ENCODE data around the gene IP6K3.

IP6K3 gene

GRCh38 chr6:33686981-33687975 lies 59.4 kb downstream of the IP6K3 start:
- Histone ChIP-seq H3K9me3 (ENCODE audit: insufficient read depth, low read length) (no peaks in the 10 kb centered on the region), H3K27me3 (ENCODE audit: insufficient read depth, insufficient read length) (no peaks in the 10 kb centered on the region), H3K4me1 (ENCODE audit: insufficient read depth, insufficient read length) (peaks cover 8% of the 10 kb centered on the region), H3K4me3 (ENCODE audit: insufficient read length, low read depth) (no peak overlapping the region), H3K36me3 (ENCODE audit: insufficient read depth, insufficient read length, low read length) (peaks cover 33% of the 10 kb centered on the region), H3K9ac (ENCODE audit: insufficient read length, low read depth) (no peak overlapping the region)
- DNase-seq (ENCODE audit: low read depth, low spot score), result no peak
- TF ChIP-seq ZNF274 (IDR thresholded peaks at IDR 0.05; ENCODE audit: low read depth, low read length) (no peak), SUZ12 (IDR thresholded peaks at IDR 0.05; ENCODE audit: extremely low read depth, insufficient read depth, insufficient read length) (no peak), YY1 (IDR thresholded peaks at IDR 0.05; ENCODE audit: insufficient read depth, insufficient read length) (no peak)

GRCh38 chr6:33686225-33686924 lies 60.3 kb downstream of the IP6K3 start:
- Histone ChIP-seq H3K4me1 (ENCODE audit: insufficient read depth, insufficient read length) (peaks cover 2% of the 10 kb centered on the region), H3K9ac (ENCODE audit: insufficient read length, low read depth) (no peak overlapping the region), H3K4me3 (ENCODE audit: insufficient read length, low read depth) (no peak overlapping the region), H3K27me3 (ENCODE audit: insufficient read depth, insufficient read length) (no peaks in the 10 kb centered on the region), H3K9me3 (ENCODE audit: insufficient read depth, low read length) (no peaks in the 10 kb centered on the region), H3K36me3 (ENCODE audit: insufficient read depth, insufficient read length, low read length) (peaks cover 29% of the 10 kb centered on the region)
- TF ChIP-seq ZNF274 (IDR thresholded peaks at IDR 0.05; ENCODE audit: low read depth, low read length) (no peak), SUZ12 (IDR thresholded peaks at IDR 0.05; ENCODE audit: extremely low read depth, insufficient read depth, insufficient read length) (no peak), YY1 (IDR thresholded peaks at IDR 0.05; ENCODE audit: insufficient read depth, insufficient read length) (no peak)
- DNase-seq (ENCODE audit: low read depth, low spot score), result no peak

DNA sequence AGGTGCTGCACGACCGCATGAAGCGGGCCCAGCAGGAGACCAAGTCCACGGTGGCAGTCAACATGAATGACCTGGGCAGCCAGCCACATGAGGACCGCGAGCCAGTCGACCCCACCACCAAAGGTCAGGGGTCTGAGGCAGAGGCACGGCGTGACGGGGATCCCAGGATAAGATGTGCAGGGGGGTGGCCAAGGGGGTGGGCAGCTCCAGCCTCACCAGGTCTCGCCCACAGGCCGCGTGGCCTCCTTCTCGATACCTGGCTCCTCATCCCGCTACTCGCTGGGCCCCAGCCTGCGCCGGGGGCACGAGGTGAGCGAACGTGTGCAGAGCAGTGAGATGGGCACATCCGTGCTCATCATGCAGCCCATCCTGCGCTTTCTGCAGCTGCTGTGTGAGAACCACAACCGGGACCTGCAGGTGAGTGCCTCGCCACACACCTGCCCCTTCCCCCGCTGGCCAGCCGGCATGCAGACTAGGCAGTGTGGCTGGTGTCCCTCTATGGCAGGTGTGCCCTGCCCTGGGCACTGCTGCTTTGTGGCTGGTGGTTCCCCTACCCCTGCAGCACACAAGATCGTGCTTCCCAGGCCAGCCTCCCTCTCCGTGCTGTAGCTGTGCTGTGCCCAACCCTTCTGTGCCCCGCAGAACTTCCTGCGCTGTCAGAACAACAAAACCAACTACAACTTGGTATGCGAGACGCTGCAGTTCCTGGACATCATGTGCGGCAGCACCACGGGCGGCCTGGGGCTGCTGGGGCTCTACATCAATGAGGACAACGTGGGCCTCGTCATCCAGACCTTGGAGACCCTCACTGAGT lies 61.1 kb downstream of the IP6K3 start:
- TF ChIP-seq SUZ12 (IDR thresholded peaks at IDR 0.05; ENCODE audit: extremely low read depth, insufficient read depth, insufficient read length) (no peak), YY1 (IDR thresholded peaks at IDR 0.05; ENCODE audit: insufficient read depth, insufficient read length) (no peak), ZNF274 (IDR thresholded peaks at IDR 0.05; ENCODE audit: low read depth, low read length) (no peak)
- Histone ChIP-seq H3K27me3 (ENCODE audit: insufficient read depth, insufficient read length) (no peaks in the 10 kb centered on the region), H3K4me3 (ENCODE audit: insufficient read length, low read depth) (no peak overlapping the region), H3K9me3 (ENCODE audit: insufficient read depth, low read length) (no peaks in the 10 kb centered on the region), H3K36me3 (ENCODE audit: insufficient read depth, insufficient read length, low read length) (peaks cover 21% of the 10 kb centered on the region), H3K4me1 (ENCODE audit: insufficient read depth, insufficient read length) (no peaks in the 10 kb centered on the region), H3K9ac (ENCODE audit: insufficient read length, low read depth) (no peak overlapping the region)
- DNase-seq (ENCODE audit: low read depth, low spot score), result no peak

DNA sequence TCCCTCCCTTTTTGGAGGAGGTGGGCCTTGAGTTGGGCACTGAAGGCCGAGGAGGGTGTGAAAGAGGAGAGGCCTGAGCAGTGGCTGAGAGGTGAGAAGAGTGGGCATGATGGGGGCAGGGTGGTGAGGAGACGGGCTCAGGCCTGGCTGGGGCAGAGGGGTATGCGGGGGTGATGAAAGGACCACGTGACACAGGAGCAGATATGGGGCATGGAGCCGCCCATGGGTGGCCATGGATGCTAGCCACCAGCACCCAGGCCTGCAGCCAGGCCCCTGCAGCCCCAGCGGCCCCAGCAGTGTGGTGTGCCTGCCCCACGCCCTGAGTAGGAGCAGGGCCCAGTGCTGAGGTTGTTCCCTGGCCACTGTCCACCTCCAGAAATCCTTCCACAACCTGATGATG lies 61.7 kb downstream of the IP6K3 start:
- DNase-seq (ENCODE audit: low read depth, low spot score), result no peak

DNA sequence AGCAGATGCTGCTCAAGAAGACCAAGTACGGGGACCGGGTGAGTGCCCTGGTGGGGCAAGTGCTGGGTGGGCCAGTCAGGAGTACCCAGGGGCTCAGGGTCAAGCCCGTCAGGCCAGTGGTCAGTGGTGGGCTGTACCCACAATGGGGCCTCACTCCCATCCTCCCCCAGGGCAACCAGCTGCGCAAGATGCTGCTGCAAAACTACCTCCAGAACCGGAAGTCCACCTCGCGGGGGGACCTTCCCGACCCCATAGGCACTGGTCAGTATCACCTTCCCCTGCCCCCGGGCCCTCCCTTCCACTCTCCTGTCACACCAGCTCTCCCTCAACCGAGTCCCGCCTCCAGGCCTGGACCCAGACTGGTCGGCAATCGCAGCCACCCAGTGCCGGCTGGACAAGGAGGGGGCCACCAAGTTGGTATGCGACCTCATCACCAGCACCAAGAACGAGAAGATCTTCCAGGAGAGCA lies 62.2 kb downstream of the IP6K3 start:
- TF ChIP-seq YY1 (IDR thresholded peaks at IDR 0.05; ENCODE audit: insufficient read depth, insufficient read length) (no peak), SUZ12 (IDR thresholded peaks at IDR 0.05; ENCODE audit: extremely low read depth, insufficient read depth, insufficient read length) (no peak), ZNF274 (IDR thresholded peaks at IDR 0.05; ENCODE audit: low read depth, low read length) (no peak)
- Histone ChIP-seq H3K36me3 (ENCODE audit: insufficient read depth, insufficient read length, low read length) (peaks cover 24% of the 10 kb centered on the region), H3K9ac (ENCODE audit: insufficient read length, low read depth) (no peak overlapping the region), H3K4me3 (ENCODE audit: insufficient read length, low read depth) (no peak overlapping the region), H3K4me1 (ENCODE audit: insufficient read depth, insufficient read length) (no peaks in the 10 kb centered on the region), H3K27me3 (ENCODE audit: insufficient read depth, insufficient read length) (no peaks in the 10 kb centered on the region), H3K9me3 (ENCODE audit: insufficient read depth, low read length) (no peaks in the 10 kb centered on the region)
- DNase-seq (ENCODE audit: low read depth, low spot score), result no peak

More for the DNA sequence above, 61.7 kb downstream of the IP6K3 start:
- Histone ChIP-seq H3K4me1 (ENCODE audit: insufficient read depth, insufficient read length) (no peaks in the 10 kb centered on the region), H3K27me3 (ENCODE audit: insufficient read depth, insufficient read length) (no peaks in the 10 kb centered on the region), H3K4me3 (ENCODE audit: insufficient read length, low read depth) (no peak overlapping the region), H3K9ac (ENCODE audit: insufficient read length, low read depth) (no peak overlapping the region), H3K36me3 (ENCODE audit: insufficient read depth, insufficient read length, low read length) (peaks cover 24% of the 10 kb centered on the region), H3K9me3 (ENCODE audit: insufficient read depth, low read length) (no peaks in the 10 kb centered on the region)
- TF ChIP-seq YY1 (IDR thresholded peaks at IDR 0.05; ENCODE audit: insufficient read depth, insufficient read length), result no peak
- TF ChIP-seq SUZ12 (IDR thresholded peaks at IDR 0.05; ENCODE audit: extremely low read depth, insufficient read depth, insufficient read length), result no peak
- TF ChIP-seq ZNF274 (IDR thresholded peaks at IDR 0.05; ENCODE audit: low read depth, low read length), result no peak

DNA sequence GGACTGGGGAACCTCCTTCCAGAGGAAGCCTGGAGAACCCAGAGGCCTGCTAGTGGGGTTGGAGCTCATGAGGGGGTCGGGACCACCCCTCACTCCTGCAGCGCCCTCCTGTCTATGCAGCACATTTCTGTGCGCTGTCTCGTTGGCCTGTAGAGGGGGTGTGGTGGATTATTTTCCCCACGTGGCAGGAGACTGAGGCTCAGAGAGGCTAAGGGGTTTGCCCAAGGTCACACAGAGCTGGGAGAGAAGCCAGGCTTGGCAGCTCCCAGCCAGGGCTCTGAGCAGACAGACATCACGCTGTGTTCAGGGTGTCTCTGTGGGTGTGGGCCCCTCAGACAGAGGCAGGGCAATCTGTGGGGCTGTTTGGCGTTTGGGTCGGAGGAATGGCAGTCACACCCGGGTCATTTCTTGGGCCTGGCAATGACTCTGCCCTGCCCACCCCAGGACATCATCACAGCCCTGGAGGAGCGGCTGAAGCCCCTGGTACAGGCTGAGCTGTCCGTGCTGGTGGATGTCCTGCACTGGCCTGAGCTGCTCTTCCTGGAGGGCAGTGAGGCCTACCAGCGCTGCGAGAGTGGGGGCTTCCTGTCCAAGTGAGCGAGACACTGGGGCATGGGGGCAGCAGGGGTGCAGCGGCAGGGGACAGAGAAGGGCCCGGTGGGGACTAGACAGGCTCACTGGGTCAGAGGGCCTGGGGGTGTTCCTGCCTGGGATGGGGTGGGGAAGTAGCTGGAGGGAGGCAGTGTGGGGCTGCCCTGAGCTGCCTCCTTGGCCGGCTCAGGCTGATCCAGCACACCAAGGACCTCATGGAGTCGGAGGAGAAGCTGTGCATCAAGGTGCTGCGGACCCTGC lies 62.9 kb downstream of the IP6K3 start:
- Histone ChIP-seq H3K27me3 (ENCODE audit: insufficient read depth, insufficient read length) (no peaks in the 10 kb centered on the region), H3K9me3 (ENCODE audit: insufficient read depth, low read length) (no peaks in the 10 kb centered on the region), H3K9ac (ENCODE audit: insufficient read length, low read depth) (no peak overlapping the region), H3K4me3 (ENCODE audit: insufficient read length, low read depth) (no peak overlapping the region), H3K4me1 (ENCODE audit: insufficient read depth, insufficient read length) (no peaks in the 10 kb centered on the region), H3K36me3 (ENCODE audit: insufficient read depth, insufficient read length, low read length) (peaks cover 24% of the 10 kb centered on the region)
- no peak for TF ChIP-seq YY1 (IDR thresholded peaks at IDR 0.05; ENCODE audit: insufficient read depth, insufficient read length)
- TF ChIP-seq SUZ12 (IDR thresholded peaks at IDR 0.05; ENCODE audit: extremely low read depth, insufficient read depth, insufficient read length), result no peak
- no peak for TF ChIP-seq ZNF274 (IDR thresholded peaks at IDR 0.05; ENCODE audit: low read depth, low read length)
- no peak for DNase-seq (ENCODE audit: low read depth, low spot score)
